HEK293 (cell line): Measurements from ENCODE around the gene ADAMTS12.

Experiments used
- EGR2 ChIP-seq: fragments of 450-650 bp; formaldehyde crosslinking; IDR thresholded peaks from 2 replicates; pipeline ENCODE4 v1.5.1; 2016; ENCODE audit warnings: low read depth, missing biosample characterization, missing genetic modification characterization
- HOXD13 ChIP-seq: sonication (generic); formaldehyde crosslinking; IDR thresholded peaks from 2 replicates; pipeline ENCODE4 v1.8.0; 2022; ENCODE audit warnings: missing genetic modification reagents, borderline replicate concordance
- TCF7L2 ChIP-seq: IDR thresholded peaks from 2 replicates; pipeline ENCODE4 v1.6.1; 2011; ENCODE audit warnings: low read depth, mild to moderate bottlenecking, inconsistent platforms, low read length, moderate library complexity, borderline replicate concordance
- ZBTB17 ChIP-seq: fragments of 450-650 bp; formaldehyde crosslinking; IDR thresholded peaks from 2 replicates; pipeline ENCODE4 v1.5.1; 2016; ENCODE audit warnings: missing biosample characterization, missing genetic modification characterization
- ZFP3 ChIP-seq: fragments of 450-650 bp; formaldehyde crosslinking; IDR thresholded peaks from 2 replicates; pipeline ENCODE4 v1.5.1; 2016; ENCODE audit warnings: low read depth, missing biosample characterization, missing genetic modification characterization
- ZNF112 ChIP-seq: fragments of 450-650 bp; formaldehyde crosslinking; IDR thresholded peaks from 2 replicates; pipeline ENCODE4 v1.5.0; 2017; ENCODE audit warnings: missing biosample characterization, missing genetic modification characterization
- ZNF274 ChIP-seq, 2 experiments: fragments of 200-500 bp in 1 of 2; fragments of 450-650 bp in 1 of 2; sonication (Bioruptor generic) in 1 of 2; formaldehyde crosslinking in 1 of 2; IDR thresholded peaks; 2 replicates each; pipeline versions ENCODE4 v1.5.1 to v1.6.1; 2014 to 2016; ENCODE audit warnings: borderline replicate concordance in 1 of 2, inconsistent platforms in 1 of 2, low read length in 1 of 2, missing biosample characterization in 1 of 2, missing genetic modification characterization in 1 of 2
- ZNF549 ChIP-seq: fragments of 450-650 bp; IDR thresholded peaks from 2 replicates; pipeline ENCODE4 v1.5.1; 2018; ENCODE audit warnings: missing biosample characterization, missing genetic modification characterization, mild to moderate bottlenecking, inconsistent platforms, moderate library complexity
- ZNF555 ChIP-seq: fragments of 450-650 bp; formaldehyde crosslinking; conservative IDR thresholded peaks from 2 replicates; pipeline ENCODE4 v1.5.1; 2017; ENCODE audit warnings: missing biosample characterization, mild to moderate bottlenecking, missing genetic modification characterization, inconsistent platforms
- ZNF843 ChIP-seq: fragments of 450-650 bp; formaldehyde crosslinking; IDR thresholded peaks from 2 replicates; pipeline ENCODE4 v1.5.1; 2016; ENCODE audit warnings: missing biosample characterization, missing genetic modification characterization
- TF ChIP-seq, protein P1 (sequence below): fragments of 450-650 bp; formaldehyde crosslinking; IDR thresholded peaks from 2 replicates; pipeline ENCODE4 v1.5.1; 2016; ENCODE audit warnings: missing biosample characterization, missing genetic modification characterization
- TF ChIP-seq, protein P2 (sequence below): fragments of 450-650 bp; formaldehyde crosslinking; IDR thresholded peaks from 2 replicates; pipeline ENCODE4 v1.5.1; 2016; ENCODE audit warnings: missing biosample characterization, missing genetic modification characterization
- TF ChIP-seq, protein P3 (sequence below): fragments of 450-650 bp; formaldehyde crosslinking; IDR thresholded peaks from 2 replicates; pipeline ENCODE4 v1.5.1; 2016; ENCODE audit warnings: missing biosample characterization, missing genetic modification characterization, low read depth

DNA sequence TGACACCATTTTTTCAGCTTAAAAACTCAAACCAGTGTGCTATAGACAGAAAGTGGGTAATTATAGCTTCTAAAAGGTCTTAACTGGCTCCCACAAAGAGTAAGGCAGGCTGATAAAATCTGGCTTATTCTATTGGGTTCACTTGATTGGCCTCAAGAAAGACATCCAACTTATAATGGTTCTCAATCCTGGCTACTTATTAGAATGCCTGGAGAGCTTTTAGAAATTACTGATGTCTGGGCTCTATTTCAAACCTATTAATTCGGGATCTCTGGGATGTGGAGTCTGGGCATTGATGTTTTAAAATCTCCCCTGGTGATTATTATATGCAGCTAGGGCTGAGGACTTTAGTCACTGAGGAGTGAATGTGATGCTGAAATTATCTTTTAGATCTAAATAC is 263.0 kb downstream of the ADAMTS12 start:
- TF ChIP-seq TCF7L2: no peak
- TF ChIP-seq, protein P1, sequence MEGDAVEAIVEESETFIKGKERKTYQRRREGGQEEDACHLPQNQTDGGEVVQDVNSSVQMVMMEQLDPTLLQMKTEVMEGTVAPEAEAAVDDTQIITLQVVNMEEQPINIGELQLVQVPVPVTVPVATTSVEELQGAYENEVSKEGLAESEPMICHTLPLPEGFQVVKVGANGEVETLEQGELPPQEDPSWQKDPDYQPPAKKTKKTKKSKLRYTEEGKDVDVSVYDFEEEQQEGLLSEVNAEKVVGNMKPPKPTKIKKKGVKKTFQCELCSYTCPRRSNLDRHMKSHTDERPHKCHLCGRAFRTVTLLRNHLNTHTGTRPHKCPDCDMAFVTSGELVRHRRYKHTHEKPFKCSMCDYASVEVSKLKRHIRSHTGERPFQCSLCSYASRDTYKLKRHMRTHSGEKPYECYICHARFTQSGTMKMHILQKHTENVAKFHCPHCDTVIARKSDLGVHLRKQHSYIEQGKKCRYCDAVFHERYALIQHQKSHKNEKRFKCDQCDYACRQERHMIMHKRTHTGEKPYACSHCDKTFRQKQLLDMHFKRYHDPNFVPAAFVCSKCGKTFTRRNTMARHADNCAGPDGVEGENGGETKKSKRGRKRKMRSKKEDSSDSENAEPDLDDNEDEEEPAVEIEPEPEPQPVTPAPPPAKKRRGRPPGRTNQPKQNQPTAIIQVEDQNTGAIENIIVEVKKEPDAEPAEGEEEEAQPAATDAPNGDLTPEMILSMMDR (tag by site-specific recombination): no peak
- TF ChIP-seq HOXD13 (CRISPR knock-in tag): no peak
- TF ChIP-seq, protein P2, sequence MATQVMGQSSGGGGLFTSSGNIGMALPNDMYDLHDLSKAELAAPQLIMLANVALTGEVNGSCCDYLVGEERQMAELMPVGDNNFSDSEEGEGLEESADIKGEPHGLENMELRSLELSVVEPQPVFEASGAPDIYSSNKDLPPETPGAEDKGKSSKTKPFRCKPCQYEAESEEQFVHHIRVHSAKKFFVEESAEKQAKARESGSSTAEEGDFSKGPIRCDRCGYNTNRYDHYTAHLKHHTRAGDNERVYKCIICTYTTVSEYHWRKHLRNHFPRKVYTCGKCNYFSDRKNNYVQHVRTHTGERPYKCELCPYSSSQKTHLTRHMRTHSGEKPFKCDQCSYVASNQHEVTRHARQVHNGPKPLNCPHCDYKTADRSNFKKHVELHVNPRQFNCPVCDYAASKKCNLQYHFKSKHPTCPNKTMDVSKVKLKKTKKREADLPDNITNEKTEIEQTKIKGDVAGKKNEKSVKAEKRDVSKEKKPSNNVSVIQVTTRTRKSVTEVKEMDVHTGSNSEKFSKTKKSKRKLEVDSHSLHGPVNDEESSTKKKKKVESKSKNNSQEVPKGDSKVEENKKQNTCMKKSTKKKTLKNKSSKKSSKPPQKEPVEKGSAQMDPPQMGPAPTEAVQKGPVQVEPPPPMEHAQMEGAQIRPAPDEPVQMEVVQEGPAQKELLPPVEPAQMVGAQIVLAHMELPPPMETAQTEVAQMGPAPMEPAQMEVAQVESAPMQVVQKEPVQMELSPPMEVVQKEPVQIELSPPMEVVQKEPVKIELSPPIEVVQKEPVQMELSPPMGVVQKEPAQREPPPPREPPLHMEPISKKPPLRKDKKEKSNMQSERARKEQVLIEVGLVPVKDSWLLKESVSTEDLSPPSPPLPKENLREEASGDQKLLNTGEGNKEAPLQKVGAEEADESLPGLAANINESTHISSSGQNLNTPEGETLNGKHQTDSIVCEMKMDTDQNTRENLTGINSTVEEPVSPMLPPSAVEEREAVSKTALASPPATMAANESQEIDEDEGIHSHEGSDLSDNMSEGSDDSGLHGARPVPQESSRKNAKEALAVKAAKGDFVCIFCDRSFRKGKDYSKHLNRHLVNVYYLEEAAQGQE (tag by site-specific recombination): no peak
- no peak for TF ChIP-seq ZFP3 (tag by site-specific recombination)
- TF ChIP-seq ZBTB17 (tag by site-specific recombination): no peak
- no peak for TF ChIP-seq ZNF549 (tag by site-specific recombination)
- no peak for TF ChIP-seq ZNF555 (tag by site-specific recombination)
- TF ChIP-seq, protein P3, sequence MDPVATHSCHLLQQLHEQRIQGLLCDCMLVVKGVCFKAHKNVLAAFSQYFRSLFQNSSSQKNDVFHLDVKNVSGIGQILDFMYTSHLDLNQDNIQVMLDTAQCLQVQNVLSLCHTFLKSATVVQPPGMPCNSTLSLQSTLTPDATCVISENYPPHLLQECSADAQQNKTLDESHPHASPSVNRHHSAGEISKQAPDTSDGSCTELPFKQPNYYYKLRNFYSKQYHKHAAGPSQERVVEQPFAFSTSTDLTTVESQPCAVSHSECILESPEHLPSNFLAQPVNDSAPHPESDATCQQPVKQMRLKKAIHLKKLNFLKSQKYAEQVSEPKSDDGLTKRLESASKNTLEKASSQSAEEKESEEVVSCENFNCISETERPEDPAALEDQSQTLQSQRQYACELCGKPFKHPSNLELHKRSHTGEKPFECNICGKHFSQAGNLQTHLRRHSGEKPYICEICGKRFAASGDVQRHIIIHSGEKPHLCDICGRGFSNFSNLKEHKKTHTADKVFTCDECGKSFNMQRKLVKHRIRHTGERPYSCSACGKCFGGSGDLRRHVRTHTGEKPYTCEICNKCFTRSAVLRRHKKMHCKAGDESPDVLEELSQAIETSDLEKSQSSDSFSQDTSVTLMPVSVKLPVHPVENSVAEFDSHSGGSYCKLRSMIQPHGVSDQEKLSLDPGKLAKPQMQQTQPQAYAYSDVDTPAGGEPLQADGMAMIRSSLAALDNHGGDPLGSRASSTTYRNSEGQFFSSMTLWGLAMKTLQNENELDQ: no peak
- no peak for TF ChIP-seq ZNF843 (tag by site-specific recombination)
- TF ChIP-seq EGR2 (tag by site-specific recombination): no peak
- no peak for TF ChIP-seq ZNF112 (tag by site-specific recombination)
- no peak for TF ChIP-seq ZNF274 (IDR thresholded peaks at IDR 0.05; ENCODE audit: low read length)
- no peak for TF ChIP-seq ZNF274 (tag by site-specific recombination; IDR thresholded peaks at IDR 0.05; ENCODE audit: borderline replicate concordance)
